ENCODE measurements around the gene THSD4.

DNA sequence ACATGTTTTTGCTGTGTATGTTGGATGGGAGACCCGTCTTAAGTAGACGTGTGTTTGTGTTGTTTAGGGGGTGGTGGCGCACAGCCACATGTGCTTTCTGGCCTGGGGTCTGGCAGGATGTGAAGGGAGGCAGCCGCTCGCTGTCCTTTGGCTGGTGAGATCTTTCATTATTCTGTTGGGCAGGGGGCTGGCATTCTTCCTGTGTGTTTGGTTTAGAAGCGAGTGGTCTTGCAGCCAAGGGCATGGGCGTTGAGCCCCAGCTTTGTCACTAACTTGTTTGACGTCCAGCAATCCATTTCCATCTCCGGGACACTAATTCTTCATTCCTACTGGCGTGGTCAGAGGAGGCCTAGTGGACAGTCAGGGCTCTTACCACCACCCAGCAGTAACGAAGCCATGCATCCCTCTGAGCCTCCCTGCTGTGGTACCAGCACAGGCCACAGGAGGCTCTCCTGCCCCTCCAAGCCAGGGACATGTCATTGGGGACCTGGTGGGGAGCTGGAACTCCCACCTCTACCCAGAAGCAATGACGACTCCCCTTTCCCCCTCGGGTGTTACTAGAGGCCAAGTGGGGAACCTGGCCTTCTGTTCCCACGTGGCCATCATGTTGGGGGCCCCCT lies 10.7 kb downstream of the THSD4 start:
- TF ChIP-seq POLR2A (IDR thresholded peaks at IDR 0.05; ENCODE audit: low read depth, low read length) (no peak), POLR2AphosphoS5 (IDR thresholded peaks at IDR 0.05; ENCODE audit: low read depth, low read length) (no peak), TAF1 (IDR thresholded peaks at IDR 0.05; ENCODE audit: borderline replicate concordance, low read depth, low read length) (no peak)
